GM12873 (cell line): Measurements from ENCODE around the gene CCDC142.

ENCODE experiments used
- CTCF ChIP-seq: IDR thresholded peaks from 2 replicates; pipeline ENCODE4 v1.5.1; 2012; ENCODE audit warnings: low read depth, mild to moderate bottlenecking, moderate library complexity, low read length, control low read depth; ENCODE audit not compliant: insufficient read depth; ENCODE audit errors: missing control alignments

The CCDC142 gene

GRCh38 chr2:74474899-74475298 lies 7.9 kb downstream of the CCDC142 start:
- peak; percentile 63 for TF ChIP-seq CTCF

DNA sequence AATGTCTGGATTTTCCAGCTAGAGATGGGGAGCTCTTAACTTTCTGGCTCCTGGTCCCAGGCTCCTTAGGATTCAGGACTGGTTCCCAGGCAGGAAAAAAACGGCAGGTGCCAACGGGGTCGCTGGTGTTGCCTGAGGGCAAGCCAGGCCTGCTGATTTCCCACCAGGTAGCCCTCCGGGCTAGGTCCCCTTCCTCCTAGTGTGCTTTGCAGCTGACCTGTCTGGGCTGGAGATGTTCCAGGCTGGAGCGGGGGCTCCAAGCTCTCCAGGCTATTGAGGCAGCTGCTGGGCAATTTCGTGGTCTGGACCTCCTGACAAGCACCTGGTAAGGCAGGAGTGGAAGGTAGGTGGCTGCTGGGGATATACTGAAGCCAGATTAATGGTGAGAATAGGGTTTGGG lies 8.3 kb downstream of the CCDC142 start:
- no peak for TF ChIP-seq CTCF

GRCh38 chr2:74472945-74473258 lies 9.9 kb downstream of the CCDC142 start:
- no peak for TF ChIP-seq CTCF

- no peak for TF ChIP-seq CTCF
These were observed 10.5 kb downstream of the CCDC142 start, which contains the start of gene MRPL53 for GRCh38 chr2:74472086-74472944. Gene MRPL53, minus strand, starts transcription at chr2:74472680. Its CDS starts 20 bp downstream, at chr2:74472660.

DNA sequence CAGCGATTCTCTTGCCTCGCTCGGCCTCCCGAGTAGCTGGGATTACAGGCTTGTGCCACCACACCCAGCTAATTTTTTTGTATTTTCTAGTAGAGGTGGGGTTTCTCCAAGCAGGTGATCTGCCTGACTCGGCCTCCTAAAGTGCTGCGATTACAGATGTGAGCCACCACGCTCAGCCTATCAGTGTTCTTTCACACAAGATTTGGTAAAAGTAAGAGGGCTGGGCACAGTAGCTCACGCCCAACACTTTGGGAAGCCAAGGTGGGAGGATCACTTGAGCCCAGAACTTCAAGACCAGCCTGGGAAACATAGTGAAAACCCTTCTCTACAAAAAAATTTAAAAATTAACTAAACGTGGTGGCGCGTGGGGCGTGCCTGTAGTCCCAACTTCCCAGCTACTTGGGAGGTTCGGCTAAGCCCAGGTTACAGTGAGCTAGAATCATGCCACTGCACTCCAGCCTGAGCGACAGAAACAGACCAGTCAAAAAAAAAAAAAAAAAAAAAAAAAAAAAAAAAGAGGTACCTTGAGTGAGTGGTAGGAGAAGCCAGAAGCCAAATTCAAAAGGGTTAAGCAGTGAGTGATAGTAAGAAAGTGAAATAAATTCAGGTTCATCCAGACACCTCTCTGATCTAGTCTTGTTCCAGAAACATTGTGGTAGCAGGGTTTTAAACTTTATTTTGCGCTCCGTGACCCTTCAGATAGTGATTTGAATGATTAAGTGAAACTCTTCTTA lies 11.3 kb downstream of the CCDC142 start:
- no peak for TF ChIP-seq CTCF

GRCh38 chr2:74464406-74464805 lies 18.4 kb downstream of the CCDC142 start:
- TF ChIP-seq CTCF, result no peak

- no peak for TF ChIP-seq CTCF
These were observed 20.1 kb downstream of the CCDC142 start for GRCh38 chr2:74462786-74463105.
